Measurements from ENCODE around the gene ELAVL1.

ELAVL1 gene

DNA sequence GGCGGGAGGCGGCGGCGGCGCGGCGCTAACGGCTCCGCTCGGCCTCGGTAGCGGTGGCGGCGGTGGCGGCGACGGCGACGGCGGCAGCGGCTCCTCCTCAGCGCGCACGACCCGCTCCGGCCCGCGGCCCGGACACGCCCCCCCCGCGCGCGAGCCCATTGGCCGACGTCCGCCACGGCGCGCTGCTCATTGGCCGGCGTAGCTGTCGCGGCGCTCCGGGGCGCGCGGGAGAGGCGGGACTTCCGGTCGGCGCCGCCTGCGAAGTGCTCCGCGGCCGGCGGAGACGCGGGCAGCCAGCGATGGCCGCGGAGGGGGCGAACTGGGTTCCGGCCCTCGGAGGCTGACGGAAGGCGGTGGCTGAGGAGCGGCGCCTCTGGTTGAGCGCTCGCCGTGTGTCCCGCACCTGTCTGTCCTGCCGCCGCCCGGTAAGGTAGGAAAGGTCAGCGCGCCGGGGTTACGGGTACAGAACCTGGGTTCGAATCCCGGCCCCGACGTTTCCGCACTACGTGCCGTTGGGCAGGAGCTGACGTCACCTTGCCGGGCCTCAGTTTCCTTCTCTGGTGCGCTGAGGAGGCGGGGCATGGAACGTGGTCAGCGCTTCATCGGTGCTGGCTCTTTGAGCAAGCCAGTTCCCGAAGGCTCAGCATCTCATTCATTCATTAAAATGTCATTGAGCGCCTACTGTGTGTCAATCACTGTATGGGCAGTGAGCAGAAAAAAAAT, at the start of gene ELAVL1:
ELAVL1 (minus strand) TSS at position 108 of the 723 bp plus-strand sequence. CDS start 13,826 bp downstream, outside the sequence.
- peaks cover 21% of the 10 kb centered on the region for H3K4me1 ChIP-seq (ENCODE audit: control insufficient read depth, insufficient read depth, low read length)
- H3K4me3 ChIP-seq (ENCODE audit: low read length): peak within 1 kb of the TSS; percentile 48
- no peaks in the 10 kb centered on the region for H3K9me3 ChIP-seq (ENCODE audit: control insufficient read depth, low read length)
- no peaks in the 10 kb centered on the region for H3K27me3 ChIP-seq (ENCODE audit: control insufficient read depth, insufficient read depth, low read length)
- peak within 1 kb of the TSS; percentile 73 for H3K9ac ChIP-seq (ENCODE audit: low read length)
- H3K36me3 ChIP-seq (ENCODE audit: control insufficient read depth, insufficient read depth, low read length): no peaks in the 10 kb centered on the region

DNA sequence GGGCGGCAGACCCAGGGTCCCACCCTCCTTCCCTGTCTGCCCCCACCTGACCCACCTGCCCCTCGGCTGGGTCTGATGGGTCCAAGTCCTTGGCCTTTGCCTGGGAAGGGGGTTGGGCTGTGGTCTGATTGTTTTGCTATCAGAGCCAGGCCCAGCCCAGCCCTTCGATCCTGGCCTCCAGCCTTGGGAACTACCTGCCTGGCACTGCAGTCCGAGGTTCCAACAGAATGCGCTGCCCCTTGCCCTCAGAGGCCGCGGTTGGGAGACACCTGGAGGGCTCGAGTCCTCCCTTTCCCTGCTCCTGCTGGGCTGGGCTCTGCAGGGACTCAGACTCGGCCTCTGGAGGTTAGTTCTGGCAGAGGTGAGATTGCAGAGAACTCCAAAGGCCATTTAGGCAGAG, 48.7 kb upstream of the ELAVL1 start:
- no peaks in the 10 kb centered on the region for H3K27me3 ChIP-seq (ENCODE audit: control insufficient read depth, insufficient read depth, low read length)
- peaks cover 7% of the 10 kb centered on the region for H3K4me1 ChIP-seq (ENCODE audit: control insufficient read depth, insufficient read depth, low read length)
- no peak overlapping the region for H3K9ac ChIP-seq (ENCODE audit: low read length)
- H3K36me3 ChIP-seq (ENCODE audit: control insufficient read depth, insufficient read depth, low read length): no peaks in the 10 kb centered on the region
- no peak overlapping the region for H3K4me3 ChIP-seq (ENCODE audit: low read length)
- H3K9me3 ChIP-seq (ENCODE audit: control insufficient read depth, low read length): no peaks in the 10 kb centered on the region

DNA sequence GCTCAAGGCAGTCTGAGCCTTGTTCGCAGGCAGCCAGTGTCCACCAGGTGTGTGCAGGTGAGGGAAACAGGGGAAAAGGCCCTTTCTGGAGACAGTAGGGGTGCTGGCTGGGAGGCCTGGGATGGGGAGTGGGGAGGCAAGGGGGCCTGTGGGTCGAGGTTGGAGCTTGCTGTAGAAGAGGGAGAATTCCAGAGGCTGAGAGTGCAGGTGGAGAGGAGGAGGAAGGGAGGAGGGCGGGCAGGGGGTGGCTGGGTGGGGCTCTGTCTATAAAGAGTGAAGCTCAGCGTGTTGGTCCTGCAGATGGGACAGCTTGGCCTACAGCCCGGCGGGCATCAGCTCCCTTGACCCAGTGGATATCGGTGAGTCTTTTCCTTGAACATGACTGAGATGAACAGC, 47.0 kb upstream of the ELAVL1 start, which contains the start of gene CCL25:
CCL25 (plus strand) TSS at position 297 of the 396 bp plus-strand sequence. CDS start 290 bp downstream, outside the sequence.
- peaks cover 7% of the 10 kb centered on the region for H3K4me1 ChIP-seq (ENCODE audit: control insufficient read depth, insufficient read depth, low read length)
- no peaks in the 10 kb centered on the region for H3K36me3 ChIP-seq (ENCODE audit: control insufficient read depth, insufficient read depth, low read length)
- H3K4me3 ChIP-seq (ENCODE audit: low read length): no peak within 1 kb of the TSS
- H3K9ac ChIP-seq (ENCODE audit: low read length): no peak within 1 kb of the TSS
- no peaks in the 10 kb centered on the region for H3K9me3 ChIP-seq (ENCODE audit: control insufficient read depth, low read length)
- no peaks in the 10 kb centered on the region for H3K27me3 ChIP-seq (ENCODE audit: control insufficient read depth, insufficient read depth, low read length)

DNA sequence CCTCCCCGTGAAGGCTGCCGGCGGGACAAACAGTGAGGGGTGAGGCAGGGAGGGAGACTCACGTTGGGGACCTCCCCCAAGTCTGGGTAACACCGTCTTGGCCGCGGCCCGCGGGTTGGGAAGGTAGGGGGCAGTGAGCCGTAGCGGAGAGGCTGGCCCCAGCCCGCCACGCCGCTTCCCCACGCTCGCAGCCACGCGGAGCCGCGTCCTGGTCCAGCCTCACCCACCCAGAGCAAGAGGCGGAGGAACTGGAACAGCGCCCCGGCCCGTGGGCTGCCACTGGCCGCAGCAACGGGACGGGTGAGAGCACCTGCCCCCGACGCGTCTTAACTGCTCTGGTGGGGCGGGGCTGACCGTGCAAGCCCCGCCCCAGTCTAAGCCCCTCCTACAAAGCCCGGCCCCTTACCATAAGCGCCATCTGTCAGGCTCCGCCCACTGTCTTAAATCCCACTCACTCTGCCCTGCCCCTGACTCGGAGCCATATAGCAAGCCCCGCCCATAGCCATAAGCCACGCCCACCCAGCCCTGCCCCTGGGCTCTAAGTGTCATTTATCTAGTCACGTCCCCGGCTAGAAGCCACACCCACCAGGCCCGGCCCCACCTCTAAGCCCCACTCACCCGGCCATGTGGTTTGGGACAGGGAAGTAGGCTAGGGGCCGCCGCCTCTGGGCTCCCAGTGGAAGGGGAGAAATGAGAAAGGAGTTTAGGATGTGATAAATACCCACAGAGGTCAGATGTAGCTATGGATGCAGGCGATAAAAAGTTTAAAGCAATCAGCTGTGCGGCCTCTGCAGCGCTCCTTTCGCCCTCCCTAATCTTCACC, 45.0 kb upstream of the ELAVL1 start:
- Histone ChIP-seq H3K27me3 (ENCODE audit: control insufficient read depth, insufficient read depth, low read length) (no peaks in the 10 kb centered on the region), H3K36me3 (ENCODE audit: control insufficient read depth, insufficient read depth, low read length) (no peaks in the 10 kb centered on the region), H3K4me3 (ENCODE audit: low read length) (no peak overlapping the region), H3K9me3 (ENCODE audit: control insufficient read depth, low read length) (no peaks in the 10 kb centered on the region), H3K4me1 (ENCODE audit: control insufficient read depth, insufficient read depth, low read length) (peaks cover 7% of the 10 kb centered on the region), H3K9ac (ENCODE audit: low read length) (peak overlapping the region; percentile 22)

DNA sequence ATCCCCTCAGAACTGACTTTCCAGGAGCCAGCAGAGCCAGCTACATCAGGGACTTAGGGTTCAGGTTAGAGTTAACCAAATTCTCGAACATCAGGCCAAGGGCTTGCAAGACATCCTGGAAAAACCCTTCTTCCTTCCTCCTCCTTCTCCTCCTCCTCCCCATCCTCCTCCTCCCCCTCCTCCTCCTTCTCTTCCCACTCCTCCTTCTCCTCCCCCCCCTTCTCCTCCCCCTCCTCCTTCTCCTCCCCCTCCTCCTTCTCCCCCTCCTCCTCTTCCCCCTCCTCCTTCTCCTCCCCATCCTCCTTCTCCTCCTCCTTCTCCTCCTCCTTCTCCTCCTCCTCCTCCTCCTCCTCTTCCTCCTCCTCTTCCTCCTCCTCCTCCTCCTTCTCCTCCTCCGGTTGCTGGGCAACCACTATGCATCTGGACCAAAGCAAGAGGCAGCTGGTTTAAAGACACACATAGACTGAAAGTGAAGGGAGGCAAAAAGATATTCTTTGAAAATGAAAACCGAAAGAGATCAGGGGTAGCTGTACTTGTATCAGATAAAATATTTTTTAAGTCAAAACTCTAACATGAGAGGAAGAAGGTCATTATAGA, 41.2 kb upstream of the ELAVL1 start:
- peaks cover 7% of the 10 kb centered on the region for H3K4me1 ChIP-seq (ENCODE audit: control insufficient read depth, insufficient read depth, low read length)
- no peak overlapping the region for H3K9ac ChIP-seq (ENCODE audit: low read length)
- no peaks in the 10 kb centered on the region for H3K9me3 ChIP-seq (ENCODE audit: control insufficient read depth, low read length)
- H3K4me3 ChIP-seq (ENCODE audit: low read length): no peak overlapping the region
- H3K27me3 ChIP-seq (ENCODE audit: control insufficient read depth, insufficient read depth, low read length): no peaks in the 10 kb centered on the region
- H3K36me3 ChIP-seq (ENCODE audit: control insufficient read depth, insufficient read depth, low read length): no peaks in the 10 kb centered on the region

- Histone ChIP-seq H3K9ac (ENCODE audit: low read length) (no peak overlapping the region), H3K27me3 (ENCODE audit: control insufficient read depth, insufficient read depth, low read length) (no peaks in the 10 kb centered on the region)
These were observed 40.6 kb upstream of the ELAVL1 start for GRCh38 chr19:8045872-8046568.

DNA sequence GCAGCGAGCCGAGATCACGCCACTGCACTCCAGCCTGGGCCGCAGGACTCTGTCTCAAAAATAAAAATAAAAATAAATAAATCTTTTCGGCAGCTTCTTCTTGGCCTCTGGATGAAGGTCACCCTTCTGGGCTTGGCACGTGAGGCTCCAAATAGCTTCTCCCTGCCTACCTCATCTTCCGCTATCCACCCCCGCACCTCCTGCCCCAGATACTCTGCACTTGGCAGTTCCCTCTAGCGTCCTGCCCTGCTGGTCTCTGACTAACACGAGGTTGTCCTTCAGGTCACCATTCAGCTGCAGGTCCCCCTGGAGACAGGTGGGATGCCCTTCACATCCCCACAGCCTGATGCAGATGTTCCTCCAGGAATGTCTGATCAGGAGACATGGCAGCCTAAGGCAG, 38.6 kb upstream of the ELAVL1 start:
- H3K27me3 ChIP-seq (ENCODE audit: control insufficient read depth, insufficient read depth, low read length): no peaks in the 10 kb centered on the region
- no peaks in the 10 kb centered on the region for H3K36me3 ChIP-seq (ENCODE audit: control insufficient read depth, insufficient read depth, low read length)
- no peaks in the 10 kb centered on the region for H3K4me1 ChIP-seq (ENCODE audit: control insufficient read depth, insufficient read depth, low read length)
- H3K4me3 ChIP-seq (ENCODE audit: low read length): no peak overlapping the region
- no peaks in the 10 kb centered on the region for H3K9me3 ChIP-seq (ENCODE audit: control insufficient read depth, low read length)
- H3K9ac ChIP-seq (ENCODE audit: low read length): no peak overlapping the region

More at GRCh38 chr19:8045872-8046568, 40.6 kb upstream of the ELAVL1 start:
- Histone ChIP-seq H3K4me3 (ENCODE audit: low read length) (no peak overlapping the region), H3K9me3 (ENCODE audit: control insufficient read depth, low read length) (no peaks in the 10 kb centered on the region), H3K36me3 (ENCODE audit: control insufficient read depth, insufficient read depth, low read length) (no peaks in the 10 kb centered on the region), H3K4me1 (ENCODE audit: control insufficient read depth, insufficient read depth, low read length) (peaks cover 7% of the 10 kb centered on the region)

DNA sequence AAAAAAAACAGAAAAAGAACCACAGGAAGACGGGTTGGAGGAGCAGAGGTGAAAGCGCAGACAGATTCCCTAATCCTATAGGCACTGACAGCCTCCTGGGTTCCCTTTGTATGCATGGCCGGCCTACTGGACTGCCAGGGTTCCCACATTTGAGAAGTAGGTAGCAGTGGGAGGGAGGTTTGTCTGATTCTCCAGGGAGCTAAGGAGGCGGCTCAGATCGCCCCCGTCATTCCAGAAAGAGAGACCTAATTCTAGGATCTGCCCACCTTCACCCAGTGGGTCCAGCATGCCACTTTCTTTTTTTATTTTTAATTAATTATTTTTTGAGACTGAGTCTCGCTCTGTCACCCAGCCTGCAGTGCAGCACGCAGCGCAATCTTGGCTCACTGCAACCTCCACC, 37.5 kb upstream of the ELAVL1 start:
- H3K9me3 ChIP-seq (ENCODE audit: control insufficient read depth, low read length): no peaks in the 10 kb centered on the region

GRCh38 chr19:8041531-8041931, 36.1 kb upstream of the ELAVL1 start:
- no peaks in the 10 kb centered on the region for H3K4me1 ChIP-seq (ENCODE audit: control insufficient read depth, insufficient read depth, low read length)
- H3K4me3 ChIP-seq (ENCODE audit: low read length): no peak overlapping the region
- no peaks in the 10 kb centered on the region for H3K27me3 ChIP-seq (ENCODE audit: control insufficient read depth, insufficient read depth, low read length)
- no peaks in the 10 kb centered on the region for H3K9me3 ChIP-seq (ENCODE audit: control insufficient read depth, low read length)
- no peaks in the 10 kb centered on the region for H3K36me3 ChIP-seq (ENCODE audit: control insufficient read depth, insufficient read depth, low read length)
- no peak overlapping the region for H3K9ac ChIP-seq (ENCODE audit: low read length)

More for the DNA sequence above, 37.5 kb upstream of the ELAVL1 start:
- H3K9ac ChIP-seq (ENCODE audit: low read length): no peak overlapping the region
- no peak overlapping the region for H3K4me3 ChIP-seq (ENCODE audit: low read length)
- no peaks in the 10 kb centered on the region for H3K27me3 ChIP-seq (ENCODE audit: control insufficient read depth, insufficient read depth, low read length)
- no peaks in the 10 kb centered on the region for H3K36me3 ChIP-seq (ENCODE audit: control insufficient read depth, insufficient read depth, low read length)
- H3K4me1 ChIP-seq (ENCODE audit: control insufficient read depth, insufficient read depth, low read length): no peaks in the 10 kb centered on the region

- Histone ChIP-seq H3K4me3 (ENCODE audit: low read length) (no peak overlapping the region), H3K36me3 (ENCODE audit: control insufficient read depth, insufficient read depth, low read length) (no peaks in the 10 kb centered on the region), H3K4me1 (ENCODE audit: control insufficient read depth, insufficient read depth, low read length) (no peaks in the 10 kb centered on the region), H3K9ac (ENCODE audit: low read length) (no peak overlapping the region), H3K9me3 (ENCODE audit: control insufficient read depth, low read length) (no peaks in the 10 kb centered on the region), H3K27me3 (ENCODE audit: control insufficient read depth, insufficient read depth, low read length) (no peaks in the 10 kb centered on the region)
These were observed 33.8 kb upstream of the ELAVL1 start for GRCh38 chr19:8039231-8039630.

- H3K27me3 ChIP-seq (ENCODE audit: control insufficient read depth, insufficient read depth, low read length): no peaks in the 10 kb centered on the region
- no peak overlapping the region for H3K4me3 ChIP-seq (ENCODE audit: low read length)
- H3K36me3 ChIP-seq (ENCODE audit: control insufficient read depth, insufficient read depth, low read length): no peaks in the 10 kb centered on the region
- no peaks in the 10 kb centered on the region for H3K4me1 ChIP-seq (ENCODE audit: control insufficient read depth, insufficient read depth, low read length)
- H3K9ac ChIP-seq (ENCODE audit: low read length): no peak overlapping the region
- H3K9me3 ChIP-seq (ENCODE audit: control insufficient read depth, low read length): no peaks in the 10 kb centered on the region
These were observed 33.4 kb upstream of the ELAVL1 start for GRCh38 chr19:8038815-8039214.

Data from mucosa of stomach (tissue), 1 donor.